Stimulated activated CD4-positive, alpha-beta T cell treated with anti-CD3 and anti-CD28 coated beads, Interleukin-12 subunit alpha, Interleukin-12 subunit beta, amount 100 ng/mL, for 48 hours (primary cell): ENCODE data around the gene PRMT6.
"Not testable (repeated sequence)": the region's sequence is repeated elsewhere in the genome, so short reads cannot be mapped to it uniquely, and the experiment has no call there.

Experiments
- DNase-seq, 3 donors: peaks; one replicate each; pipeline ENCODE4 v3.0.0-alpha.2; 2020; ENCODE audit warnings: low read depth in 2 of 3, low spot score in 1 of 3

Gene PRMT6

GRCh38 chr1:107093395-107093794, 36.9 kb downstream of the PRMT6 start:
- not testable (repeated sequence) for DNase-seq

- DNase-seq, result no peak
These were observed 39.2 kb downstream of the PRMT6 start for GRCh38 chr1:107095647-107096046.

GRCh38 chr1:107096690-107097089, 40.2 kb downstream of the PRMT6 start:
- no peak for DNase-seq

GRCh38 chr1:107098961-107099360, 42.5 kb downstream of the PRMT6 start:
- no peak for DNase-seq

- no peak for DNase-seq
These were observed 44.0 kb downstream of the PRMT6 start for GRCh38 chr1:107100331-107100984.

GRCh38 chr1:107105914-107106313, 49.4 kb downstream of the PRMT6 start:
- DNase-seq, result no peak
